ENCODE data around the gene ADD3.

The ADD3 gene

GRCh38 chr10:110168601-110169481 is 161.1 kb downstream of the ADD3 start:
- no peaks in the 10 kb centered on the region for H3K9me3 Mint-ChIP-seq
- DNase-seq (no peak), ATAC-seq (replicated peaks) (peak; percentile 73 to 79)
- H3K36me3 Mint-ChIP-seq = peaks cover 0 to 2% of the 10 kb centered on the region in 2 donors
- H3K27me3 Mint-ChIP-seq = peaks cover 60 to 84% of the 10 kb centered on the region in 2 donors
- no peak overlapping the region for H3K4me3 Mint-ChIP-seq
- H3K27ac Mint-ChIP-seq = no peak overlapping the region
- peaks cover 26 to 45% of the 10 kb centered on the region in 2 donors for H3K4me1 Mint-ChIP-seq

DNA sequence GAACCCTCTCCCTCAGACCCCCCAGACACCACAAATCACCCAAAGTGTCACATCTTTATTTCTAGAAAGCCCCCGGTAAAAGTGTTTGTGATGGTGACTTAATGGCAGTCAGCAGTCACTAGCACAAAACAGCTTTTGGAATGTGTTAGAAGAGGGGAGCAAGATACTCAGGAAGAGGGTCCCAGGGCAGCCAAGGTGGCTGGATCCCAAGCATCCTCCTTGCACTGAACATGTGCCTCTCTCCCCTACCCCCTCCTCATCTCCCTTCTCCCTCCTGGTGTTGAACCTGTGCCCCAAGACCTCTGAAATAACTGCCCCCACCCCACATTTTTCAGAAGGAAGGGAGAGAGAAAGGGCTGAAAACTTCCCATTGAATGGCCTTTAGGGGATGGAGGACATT is 161.8 kb downstream of the ADD3 start:
- Mint-ChIP-seq H3K36me3 (peaks cover 0 to 2% of the 10 kb centered on the region in 2 donors), H3K4me1 (peaks cover 26 to 45% of the 10 kb centered on the region in 2 donors), H3K27ac (no peak overlapping the region), H3K4me3 (no peak overlapping the region), H3K9me3 (no peaks in the 10 kb centered on the region), H3K27me3 (peaks cover 57 to 83% of the 10 kb centered on the region in 2 donors)
- no peak for ATAC-seq (replicated peaks)
- no peak for DNase-seq

GRCh38 chr10:110170142-110170971 is 162.6 kb downstream of the ADD3 start:
- peaks cover 0 to 2% of the 10 kb centered on the region in 2 donors for H3K36me3 Mint-ChIP-seq
- peaks cover 65 to 86% of the 10 kb centered on the region in 2 donors for H3K27me3 Mint-ChIP-seq
- DNase-seq = no peak
- no peak overlapping the region for H3K4me3 Mint-ChIP-seq
- H3K4me1 Mint-ChIP-seq = peaks cover 26 to 45% of the 10 kb centered on the region in 2 donors
- no peak overlapping the region for H3K27ac Mint-ChIP-seq
- H3K9me3 Mint-ChIP-seq = no peaks in the 10 kb centered on the region
- ATAC-seq (replicated peaks) = no peak

- no peak for ATAC-seq (replicated peaks)
- Mint-ChIP-seq H3K27ac (no peak overlapping the region), H3K27me3 (peaks cover 62 to 86% of the 10 kb centered on the region in 2 donors), H3K4me3 (no peak overlapping the region), H3K4me1 (peaks cover 22 to 42% of the 10 kb centered on the region in 2 donors), H3K36me3 (no peaks in the 10 kb centered on the region), H3K9me3 (no peaks in the 10 kb centered on the region)
- no peak for DNase-seq
Measured at GRCh38 chr10:110171032-110171431, 163.2 kb downstream of the ADD3 start.

GRCh38 chr10:110172155-110172554 is 164.4 kb downstream of the ADD3 start:
- DNase-seq = no peak
- no peak overlapping the region for H3K27ac Mint-ChIP-seq

DNA sequence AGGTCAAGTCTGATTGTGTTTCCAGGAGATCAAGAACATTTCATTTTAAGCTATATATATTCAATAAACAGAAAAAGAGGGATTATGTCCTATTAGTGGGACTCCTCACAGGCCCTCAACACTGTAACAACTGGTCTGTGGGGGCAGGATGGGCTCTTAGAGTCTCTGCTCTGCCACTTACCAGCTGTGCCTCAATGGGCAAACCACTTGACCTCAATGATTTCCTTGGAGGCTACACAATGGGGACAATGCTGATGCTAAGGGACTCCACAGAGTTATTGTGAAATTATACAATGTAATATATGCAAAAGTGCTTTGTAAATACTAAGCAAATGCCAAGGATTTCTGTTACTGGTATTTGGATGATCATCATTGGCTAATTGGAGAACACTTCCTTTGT is 166.4 kb downstream of the ADD3 start:
- Mint-ChIP-seq H3K4me3 (no peak overlapping the region), H3K27ac (no peak overlapping the region), H3K4me1 (peaks cover 15 to 29% of the 10 kb centered on the region in 2 donors), H3K27me3 (peaks cover 62 to 86% of the 10 kb centered on the region in 2 donors), H3K9me3 (no peaks in the 10 kb centered on the region), H3K36me3 (peaks cover 0 to 2% of the 10 kb centered on the region in 2 donors)
- DNase-seq = no peak
- ATAC-seq (replicated peaks) = no peak

More at GRCh38 chr10:110172155-110172554, 164.4 kb downstream of the ADD3 start:
- H3K9me3 Mint-ChIP-seq = no peaks in the 10 kb centered on the region
- ATAC-seq (replicated peaks) = no peak
- H3K4me1 Mint-ChIP-seq = peaks cover 24 to 45% of the 10 kb centered on the region in 2 donors
- H3K36me3 Mint-ChIP-seq = no peaks in the 10 kb centered on the region
- peaks cover 65 to 88% of the 10 kb centered on the region in 2 donors for H3K27me3 Mint-ChIP-seq
- no peak overlapping the region for H3K4me3 Mint-ChIP-seq

DNA sequence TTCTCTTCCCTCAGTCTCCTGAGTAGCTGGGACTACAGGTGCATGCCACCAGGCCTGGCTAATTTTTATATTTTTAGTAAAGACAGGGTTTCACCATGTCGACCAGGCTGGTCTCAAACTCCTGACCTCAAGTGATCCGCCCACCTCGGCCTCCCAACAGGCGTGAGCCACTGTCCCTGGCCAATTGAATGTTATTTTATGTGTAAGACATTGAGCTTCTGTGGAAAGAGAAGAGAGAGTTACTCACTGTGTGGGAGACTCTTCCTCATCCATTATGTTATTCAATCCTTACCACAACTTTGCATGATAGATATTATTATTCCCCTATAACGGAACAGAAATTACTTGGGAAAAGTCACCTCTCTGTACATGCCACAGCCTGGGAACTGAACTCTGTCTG is 167.0 kb downstream of the ADD3 start:
- no peak for ATAC-seq (replicated peaks)
- peaks cover 0 to 2% of the 10 kb centered on the region in 2 donors for H3K36me3 Mint-ChIP-seq
- no peak overlapping the region for H3K4me3 Mint-ChIP-seq
- no peak overlapping the region for H3K27ac Mint-ChIP-seq
- H3K9me3 Mint-ChIP-seq = no peaks in the 10 kb centered on the region
- peaks cover 61 to 86% of the 10 kb centered on the region in 2 donors for H3K27me3 Mint-ChIP-seq
- H3K4me1 Mint-ChIP-seq = peaks cover 9 to 23% of the 10 kb centered on the region in 2 donors
- DNase-seq = no peak

GRCh38 chr10:110175406-110175805 is 167.6 kb downstream of the ADD3 start:
- H3K27me3 Mint-ChIP-seq = peaks cover 56 to 80% of the 10 kb centered on the region in 2 donors
- ATAC-seq (replicated peaks) = no peak
- H3K9me3 Mint-ChIP-seq = no peaks in the 10 kb centered on the region
- H3K4me1 Mint-ChIP-seq = peaks cover 6 to 18% of the 10 kb centered on the region in 2 donors
- no peak for DNase-seq
- H3K36me3 Mint-ChIP-seq = peaks cover 0 to 2% of the 10 kb centered on the region in 2 donors
- no peak overlapping the region for H3K27ac Mint-ChIP-seq
- H3K4me3 Mint-ChIP-seq = no peak overlapping the region

DNA sequence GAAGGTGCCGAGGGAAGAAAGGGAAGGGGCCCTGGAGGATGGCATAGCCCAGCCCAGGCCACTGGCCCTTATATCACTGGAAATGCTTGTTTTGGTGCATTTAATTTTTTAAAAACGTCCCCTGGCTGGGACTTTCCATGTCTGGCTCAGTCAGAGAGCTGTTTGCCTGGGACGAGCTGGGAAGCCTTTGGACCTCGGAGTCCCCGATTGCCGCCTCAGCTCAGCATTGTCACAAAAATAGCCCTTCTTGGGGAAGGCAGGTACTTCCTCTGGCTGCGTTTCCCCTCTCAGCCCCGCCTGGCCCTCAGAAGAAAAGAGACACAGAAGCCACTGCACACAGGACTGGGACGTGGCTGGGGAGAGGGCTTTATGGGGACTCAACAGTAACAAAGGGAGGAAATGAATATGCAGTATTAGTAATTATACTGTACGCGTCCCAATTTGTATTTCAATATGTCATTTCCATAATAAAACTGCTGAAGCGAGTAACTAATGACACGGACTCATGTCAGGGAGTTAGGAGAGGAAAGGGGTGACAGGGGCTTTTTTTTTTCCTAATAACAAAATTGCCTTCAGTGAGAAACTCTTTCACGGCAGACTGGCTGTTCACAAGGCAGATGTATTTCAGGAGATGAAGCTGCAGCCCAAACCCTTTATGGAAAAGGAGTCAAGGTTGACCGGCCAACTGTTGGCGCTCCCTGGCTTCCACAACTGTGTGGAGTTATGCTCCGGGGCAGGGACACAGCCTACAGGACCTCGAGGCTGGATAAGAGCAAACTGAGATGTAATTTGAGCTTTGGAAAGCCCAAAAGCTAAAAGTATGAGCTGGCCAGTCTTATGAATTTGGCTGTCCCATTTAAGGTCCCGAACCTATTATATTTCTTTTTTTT is 168.6 kb downstream of the ADD3 start:
- H3K27me3 Mint-ChIP-seq = peaks cover 47 to 70% of the 10 kb centered on the region in 2 donors
- H3K4me3 Mint-ChIP-seq = peak overlapping the region in 1 of 2 donors; percentile 29
- ATAC-seq (replicated peaks) (no peak), DNase-seq (no peak)
- H3K9me3 Mint-ChIP-seq = no peaks in the 10 kb centered on the region
- peaks cover 0 to 2% of the 10 kb centered on the region in 2 donors for H3K36me3 Mint-ChIP-seq
- H3K27ac Mint-ChIP-seq = peak overlapping the region; percentile 22
- peaks cover 6 to 10% of the 10 kb centered on the region in 2 donors for H3K4me1 Mint-ChIP-seq

GRCh38 chr10:110179220-110179619 is 171.4 kb downstream of the ADD3 start:
- Mint-ChIP-seq H3K4me3 (no peak overlapping the region), H3K27me3 (peaks cover 32 to 50% of the 10 kb centered on the region in 2 donors), H3K36me3 (peaks cover 0 to 2% of the 10 kb centered on the region in 2 donors), H3K4me1 (peaks cover 6 to 10% of the 10 kb centered on the region in 2 donors), H3K27ac (no peak overlapping the region), H3K9me3 (no peaks in the 10 kb centered on the region)
- no peak for DNase-seq
- ATAC-seq (replicated peaks) = no peak

- ATAC-seq (replicated peaks) (no peak), DNase-seq (no peak)
- Mint-ChIP-seq H3K4me1 (peaks cover 2% of the 10 kb centered on the region in 2 donors), H3K27ac (no peak overlapping the region), H3K36me3 (peaks cover 0 to 2% of the 10 kb centered on the region in 2 donors), H3K4me3 (no peak overlapping the region), H3K9me3 (no peaks in the 10 kb centered on the region), H3K27me3 (peaks cover 19 to 29% of the 10 kb centered on the region in 2 donors)
Measured at GRCh38 chr10:110181451-110181850, 173.7 kb downstream of the ADD3 start.

- Mint-ChIP-seq H3K4me1 (peaks cover 0 to 2% of the 10 kb centered on the region in 2 donors), H3K9me3 (no peaks in the 10 kb centered on the region), H3K4me3 (no peak overlapping the region), H3K27me3 (peaks cover 16 to 27% of the 10 kb centered on the region in 2 donors), H3K27ac (no peak overlapping the region), H3K36me3 (peaks cover 0 to 2% of the 10 kb centered on the region in 2 donors)
- ATAC-seq (replicated peaks) (no peak), DNase-seq (no peak)
Measured at GRCh38 chr10:110181911-110182310, 174.1 kb downstream of the ADD3 start.

DNA sequence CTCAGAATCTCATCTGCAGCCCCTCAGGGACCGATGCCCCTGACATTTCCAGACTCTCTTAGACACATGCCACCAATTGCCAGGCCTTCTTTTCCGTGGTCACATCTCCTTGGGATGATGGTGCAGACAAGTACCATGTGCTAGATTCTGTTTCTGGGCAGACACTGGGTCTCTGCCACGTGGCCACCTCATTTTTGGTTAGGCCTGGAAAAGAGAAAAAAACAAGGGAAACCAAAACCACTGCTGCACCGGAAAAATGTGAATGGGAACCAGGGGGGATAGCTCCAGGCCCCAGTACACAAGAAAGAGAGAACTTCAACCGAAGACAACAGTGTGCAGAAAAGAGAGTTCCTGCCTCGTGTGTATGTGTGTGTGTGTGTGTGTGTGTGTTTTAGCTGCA is 176.6 kb downstream of the ADD3 start:
- Mint-ChIP-seq H3K27me3 (peaks cover 9 to 16% of the 10 kb centered on the region in 2 donors), H3K9me3 (no peaks in the 10 kb centered on the region), H3K36me3 (no peaks in the 10 kb centered on the region), H3K4me3 (no peak overlapping the region), H3K27ac (no peak overlapping the region), H3K4me1 (no peaks in the 10 kb centered on the region)
- no peak for DNase-seq
- no peak for ATAC-seq (replicated peaks)

Measured in stimulated activated naive B cell treated with anti-CD40 and anti-IgM and Interleukin-4, amounts not matched to agents 10 μg/mL and 1 μg/mL and 100 μg/mL, for 72 hours (primary cell).